Measurements from ENCODE around the gene ARHGEF12.

GRCh38 chr11:120342678-120343077 lies 6.5 kb downstream of the ARHGEF12 start:
- TF ChIP-seq CTCF (optimal IDR thresholded peaks at IDR 0.05 in 1 of 3, IDR thresholded peaks at IDR 0.05 in 1 of 3, conservative IDR thresholded peaks at IDR 0.05 in 1 of 3; ENCODE audit: extremely low read depth in 1 of 3, insufficient read depth in 2 of 3, low read length in 3 of 3) (no peak), EZH2 (IDR thresholded peaks at IDR 0.05; ENCODE audit: low read length) (no peak)
